Measurements from ENCODE around the gene IGSF21. TPM values are rescaled to one million over a fixed set of nuclear protein-coding genes. Genes with fewer than 3 reads are reported as not detected.

The IGSF21 gene
- polyA plus RNA-seq, 3 donors: not detected

DNA sequence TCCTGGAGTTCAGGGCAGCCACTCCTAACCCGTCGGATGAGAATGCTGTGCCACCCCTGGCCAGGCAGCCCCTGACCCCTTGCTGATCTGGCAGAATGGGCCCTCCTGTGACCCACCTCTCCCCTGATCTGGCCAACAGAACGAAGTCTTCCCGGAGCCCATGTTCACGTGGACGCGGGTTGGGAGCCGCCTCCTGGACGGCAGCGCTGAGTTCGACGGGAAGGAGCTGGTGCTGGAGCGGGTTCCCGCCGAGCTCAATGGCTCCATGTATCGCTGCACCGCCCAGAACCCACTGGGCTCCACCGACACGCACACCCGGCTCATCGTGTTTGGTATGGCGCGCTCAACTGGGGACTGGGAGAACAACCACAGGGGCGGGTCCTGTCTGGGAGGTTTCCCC lies 269.1 kb downstream of the IGSF21 start:
- Mint-ChIP-seq H3K9me3 (peaks cover 0 to 8% (median 6%) of the 10 kb centered on the region in 7 donors), H3K27me3 (ENCODE audit: low read depth in 3 of 3) (peaks cover 0 to 7% (median 3%) of the 10 kb centered on the region in 3 donors), H3K27ac (no peak overlapping the region), H3K36me3 (no peaks in the 10 kb centered on the region), H3K4me3 (no peak overlapping the region), H3K4me1 (no peaks in the 10 kb centered on the region)
- Histone ChIP-seq H3K9me3 (replicated peaks in 1 of 2; ENCODE audit: control insufficient read depth in 1 of 2, insufficient read depth in 1 of 2, low read length in 2 of 2) (peaks cover 0 to 3% of the 10 kb centered on the region in 2 donors), H3K4me2 (replicated peaks; ENCODE audit: extremely low read depth, low read length, poor library complexity, severe bottlenecking) (no peak overlapping the region), H3K79me2 (ENCODE audit: insufficient read depth, low read length) (no peaks in the 10 kb centered on the region), H3K9ac (ENCODE audit: insufficient read depth, low read length, poor library complexity, severe bottlenecking) (no peak overlapping the region), H4K20me1 (ENCODE audit: insufficient read depth, low read length) (no peaks in the 10 kb centered on the region), H3K36me3 (replicated peaks in 1 of 2; ENCODE audit: control insufficient read depth in 1 of 2, insufficient read depth in 2 of 2, low read length in 2 of 2) (no peaks in the 10 kb centered on the region), H3K4me1 (ENCODE audit: control insufficient read depth in 1 of 2, insufficient read depth in 2 of 2, low read length in 2 of 2) (no peaks in the 10 kb centered on the region), H3K4me3 (replicated peaks in 1 of 3; ENCODE audit: low read depth in 2 of 3, low read length in 3 of 3) (no peak overlapping the region), H3K27ac (ENCODE audit: low read depth in 1 of 2, low read length in 2 of 2) (no peak overlapping the region), H3K27me3 (ENCODE audit: control insufficient read depth in 2 of 2, insufficient read depth in 2 of 2, low read length in 2 of 2) (no peaks in the 10 kb centered on the region), H2AFZ (ENCODE audit: insufficient read depth, low read depth, low read length, poor library complexity, severe bottlenecking) (no peak overlapping the region)
- no peak for TF ChIP-seq CTCF (IDR thresholded peaks at IDR 0.05)
- intact Hi-C loops (cut with micrococcal nuclease): no loop called here
- WGBS (ENCODE audit: insufficient coverage): 93% methylated on average over 21 of the region's 24 CpGs
- no peak for DNase-seq

GRCh38 chr1:18380288-18380687 lies 272.7 kb downstream of the IGSF21 start:
- Histone ChIP-seq H3K4me3 (replicated peaks in 1 of 3; ENCODE audit: low read depth in 2 of 3, low read length in 3 of 3) (no peak overlapping the region), H3K9me3 (replicated peaks in 1 of 2; ENCODE audit: control insufficient read depth in 1 of 2, insufficient read depth in 1 of 2, low read length in 2 of 2) (peaks cover 0 to 3% of the 10 kb centered on the region in 2 donors), H4K20me1 (ENCODE audit: insufficient read depth, low read length) (no peaks in the 10 kb centered on the region), H3K79me2 (ENCODE audit: insufficient read depth, low read length) (no peaks in the 10 kb centered on the region), H3K4me2 (replicated peaks; ENCODE audit: extremely low read depth, low read length, poor library complexity, severe bottlenecking) (no peak overlapping the region), H3K27ac (ENCODE audit: low read depth in 1 of 2, low read length in 2 of 2) (no peak overlapping the region), H3K4me1 (ENCODE audit: control insufficient read depth in 1 of 2, insufficient read depth in 2 of 2, low read length in 2 of 2) (no peaks in the 10 kb centered on the region), H2AFZ (ENCODE audit: insufficient read depth, low read depth, low read length, poor library complexity, severe bottlenecking) (no peak overlapping the region), H3K27me3 (ENCODE audit: control insufficient read depth in 2 of 2, insufficient read depth in 2 of 2, low read length in 2 of 2) (peaks cover 0 to 2% of the 10 kb centered on the region in 2 donors), H3K9ac (ENCODE audit: insufficient read depth, low read length, poor library complexity, severe bottlenecking) (no peak overlapping the region), H3K36me3 (replicated peaks in 1 of 2; ENCODE audit: control insufficient read depth in 1 of 2, insufficient read depth in 2 of 2, low read length in 2 of 2) (no peaks in the 10 kb centered on the region)
- TF ChIP-seq CTCF (IDR thresholded peaks at IDR 0.05): no peak
- H3K9me3 Mint-ChIP-seq: peaks cover 0 to 9% (median 3%) of the 10 kb centered on the region in 7 donors
- peaks cover 8 to 14% (median 9%) of the 10 kb centered on the region in 3 donors for H3K27me3 Mint-ChIP-seq (ENCODE audit: low read depth in 3 of 3)
- H3K36me3 Mint-ChIP-seq: no peaks in the 10 kb centered on the region
- no peak overlapping the region for H3K4me3 Mint-ChIP-seq
- H3K4me1 Mint-ChIP-seq: no peaks in the 10 kb centered on the region
- DNase-seq: no peak
- no peak overlapping the region for H3K27ac Mint-ChIP-seq
- intact Hi-C loops (cut with micrococcal nuclease): no loop called here
